Non-pigmented ciliary epithelial cell (primary cell): Measurements from ENCODE around the gene MAP3K8.
A peak's percentile ranks its signal among the peaks of the same experiment; 100 is the strongest.
"Not testable (repeated sequence)": the region's sequence is repeated elsewhere in the genome, so short reads cannot be mapped to it uniquely, and the experiment has no call there.

Experiments
- DNase-seq: peaks from one replicate; pipeline ENCODE4 v3.0.0-alpha.2; 2010; ENCODE audit warnings: low read depth

Gene MAP3K8

DNA sequence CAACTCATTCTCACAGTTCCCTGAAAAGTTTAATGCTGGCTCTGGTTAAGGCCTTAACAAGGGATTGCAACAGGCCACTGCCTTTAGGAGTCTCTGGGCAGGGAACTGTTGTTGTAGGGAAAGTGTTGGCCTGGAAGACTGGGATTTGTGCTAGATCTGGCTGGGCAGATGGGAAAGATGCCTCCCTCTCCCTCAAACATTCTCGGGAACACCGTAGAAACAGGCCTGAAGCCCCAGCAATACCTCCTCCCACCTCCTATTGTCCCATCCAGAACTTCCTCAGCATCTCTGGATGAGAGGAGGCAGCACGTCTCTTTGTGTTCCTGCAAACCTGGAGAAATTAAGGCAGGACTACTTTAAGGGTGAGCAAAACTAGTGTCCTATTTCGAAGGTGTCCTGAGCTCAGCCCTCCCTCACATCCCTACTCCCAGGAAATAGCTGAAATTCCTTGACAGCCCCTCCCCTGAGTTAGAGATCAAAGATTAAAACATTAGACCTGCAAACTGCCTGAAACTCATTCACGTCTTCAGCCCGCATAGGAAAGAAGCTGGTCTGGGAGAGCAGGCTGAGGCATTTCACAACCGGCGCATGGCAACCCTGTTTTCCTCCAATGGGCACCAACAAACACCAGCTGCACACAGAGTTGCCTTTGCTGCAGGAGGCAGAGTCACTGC is 10.9 kb upstream of the MAP3K8 start:
- no peak for DNase-seq

- DNase-seq: not testable (repeated sequence)
Observed at GRCh38 chr10:30423655-30424275, 10.2 kb upstream of the MAP3K8 start.

- DNase-seq: no peak
Observed at GRCh38 chr10:30425336-30426075, 8.5 kb upstream of the MAP3K8 start.

DNA sequence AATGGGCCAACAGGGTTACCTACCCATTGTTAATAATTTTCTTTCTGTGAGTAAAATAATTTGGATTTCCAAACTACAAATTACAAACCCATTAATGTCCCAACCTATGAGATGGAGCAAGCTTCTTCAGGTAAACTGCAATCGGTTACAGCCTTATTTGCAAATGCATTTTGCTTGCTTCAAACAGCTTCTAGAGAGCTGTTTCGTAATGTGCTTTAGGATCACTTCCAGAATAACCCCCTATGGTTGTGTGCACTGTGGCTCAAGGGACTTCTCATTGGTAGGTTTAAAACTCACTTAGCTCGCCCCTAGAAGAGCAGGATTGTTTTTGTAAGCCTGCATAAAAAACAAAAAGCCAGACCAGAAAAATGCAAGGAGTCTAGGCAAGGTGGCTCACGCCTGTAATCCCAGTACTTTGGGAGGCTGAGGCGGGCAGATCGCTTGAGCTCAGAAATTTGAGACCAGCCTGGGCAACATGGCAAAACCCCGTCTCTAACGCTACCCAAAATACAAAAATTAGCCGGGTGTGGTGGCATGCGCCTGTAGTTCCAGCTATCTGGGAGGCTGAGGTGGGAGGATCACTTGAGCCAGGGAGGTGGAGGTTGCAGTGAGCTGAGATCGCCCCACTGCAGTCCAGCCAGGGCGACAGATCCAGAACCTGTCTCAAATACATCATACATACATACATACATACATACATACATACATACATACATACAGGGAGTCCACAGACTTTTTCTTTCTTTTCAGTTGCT is 3.3 kb upstream of the MAP3K8 start:
- DNase-seq: no peak

GRCh38 chr10:30431435-30431911 is 2.5 kb upstream of the MAP3K8 start:
- DNase-seq: no peak

- DNase-seq: no peak
Observed at GRCh38 chr10:30432622-30433305, 1.2 kb upstream of the MAP3K8 start.

DNA sequence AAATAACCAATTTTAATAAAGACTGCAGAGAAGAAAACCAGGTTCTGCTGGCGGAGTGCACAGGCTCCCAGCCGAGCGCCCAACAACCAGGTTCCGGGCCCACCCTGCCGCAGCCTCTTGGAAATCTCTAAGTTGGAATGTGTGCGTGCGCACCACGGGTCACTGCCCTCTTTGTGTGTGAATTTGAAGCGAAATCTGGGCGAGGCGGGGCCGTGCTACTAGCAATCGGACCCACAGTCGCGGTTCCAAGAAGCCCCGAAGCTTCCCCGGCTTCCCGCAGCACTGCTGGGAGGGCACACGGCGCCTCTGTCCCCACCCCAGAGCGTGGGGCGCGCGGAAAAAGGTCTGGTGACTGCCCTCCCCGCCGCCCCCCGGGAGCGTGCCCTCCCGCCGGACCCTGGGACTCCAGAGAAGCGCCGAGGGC is 666 bp upstream of the MAP3K8 start:
- no peak for DNase-seq

DNA sequence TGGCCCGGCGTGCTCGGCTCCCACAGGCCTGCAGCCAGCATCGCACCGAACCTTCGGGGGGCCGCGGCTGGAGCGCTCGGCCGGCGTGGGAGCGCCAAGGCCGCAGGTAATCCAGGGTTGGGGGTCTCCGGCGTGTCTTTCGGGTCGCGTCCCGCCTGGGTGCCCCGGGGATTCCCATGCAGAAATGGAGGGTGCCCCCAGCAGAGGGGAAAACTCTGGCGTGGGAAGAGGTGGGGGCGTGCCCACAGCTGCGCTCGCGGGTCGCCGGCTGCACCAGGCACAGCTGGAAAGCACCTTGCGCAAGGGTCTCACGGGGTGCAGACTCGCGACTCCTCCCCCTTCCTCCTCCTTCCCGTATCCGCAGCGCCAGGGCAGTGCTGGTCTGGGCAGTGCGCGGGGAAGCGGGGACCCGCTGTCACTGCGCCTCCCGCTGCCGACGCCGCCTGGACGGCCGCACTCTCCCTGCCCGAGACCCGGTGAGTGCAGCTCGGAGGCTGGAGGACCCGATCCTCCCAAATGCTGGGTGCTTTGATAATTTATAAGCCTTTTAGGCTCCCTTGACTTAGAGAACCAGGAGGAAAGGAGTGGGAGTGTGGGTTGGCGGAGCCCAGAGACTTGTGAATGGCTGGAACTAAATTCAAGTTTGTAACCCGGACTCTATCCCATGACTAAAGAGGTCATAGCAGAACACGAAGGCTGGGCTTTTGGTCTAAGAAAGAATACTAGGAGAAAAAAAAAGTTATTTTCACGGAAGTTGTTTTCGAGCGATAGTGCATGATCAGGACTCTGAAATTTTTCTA is 489 bp downstream of the MAP3K8 start:
- DNase-seq: no peak

DNA sequence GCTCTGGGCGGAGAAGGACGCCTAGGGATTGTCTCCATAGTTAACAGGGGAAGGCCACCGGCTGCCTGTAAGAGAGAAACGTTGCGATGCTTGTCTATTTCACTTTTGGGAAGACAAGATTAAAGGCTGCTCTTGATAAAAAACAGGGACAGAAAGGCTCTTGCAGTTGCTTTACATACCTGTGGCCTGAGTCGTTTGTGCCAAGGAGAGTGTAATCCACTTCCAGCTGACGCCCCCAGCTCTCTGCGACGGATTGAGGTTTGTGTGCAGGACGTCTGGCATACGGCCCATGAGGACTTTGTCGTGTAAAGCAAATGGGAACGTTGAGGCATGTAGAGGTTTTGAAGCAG is 1.1 kb downstream of the MAP3K8 start:
- no peak for DNase-seq

DNA sequence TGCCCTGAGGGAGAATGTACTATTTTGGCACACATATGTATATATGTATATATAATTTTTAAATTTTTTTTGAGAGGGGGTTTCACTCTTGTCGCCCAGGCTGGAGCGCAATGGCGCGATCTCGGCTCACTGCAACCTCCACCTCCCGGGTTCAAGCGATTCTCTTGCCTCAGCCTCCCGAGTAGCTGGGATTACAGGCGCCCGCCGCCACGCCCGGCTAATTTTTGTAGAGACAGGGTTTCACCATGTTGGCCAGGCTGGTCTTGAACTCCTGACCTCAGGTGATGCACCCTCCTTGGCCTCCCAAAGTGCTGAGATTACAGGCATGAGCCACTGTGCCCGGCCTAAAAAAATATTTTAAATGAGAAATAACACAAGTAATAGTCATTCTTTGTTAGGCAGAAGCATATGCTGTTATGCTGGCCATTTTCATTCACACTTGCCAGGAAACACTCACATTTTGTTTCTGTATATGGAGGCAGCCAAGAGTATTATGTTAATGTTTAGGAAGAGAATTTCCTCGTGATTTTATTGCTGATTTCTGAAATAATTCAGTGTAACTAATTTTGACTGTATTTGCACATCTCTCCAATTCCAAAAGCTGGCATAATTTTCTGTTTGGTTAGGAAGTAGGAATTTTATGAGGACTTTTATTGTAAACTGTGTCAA is 1.6 kb downstream of the MAP3K8 start:
- not testable (repeated sequence) for DNase-seq

DNA sequence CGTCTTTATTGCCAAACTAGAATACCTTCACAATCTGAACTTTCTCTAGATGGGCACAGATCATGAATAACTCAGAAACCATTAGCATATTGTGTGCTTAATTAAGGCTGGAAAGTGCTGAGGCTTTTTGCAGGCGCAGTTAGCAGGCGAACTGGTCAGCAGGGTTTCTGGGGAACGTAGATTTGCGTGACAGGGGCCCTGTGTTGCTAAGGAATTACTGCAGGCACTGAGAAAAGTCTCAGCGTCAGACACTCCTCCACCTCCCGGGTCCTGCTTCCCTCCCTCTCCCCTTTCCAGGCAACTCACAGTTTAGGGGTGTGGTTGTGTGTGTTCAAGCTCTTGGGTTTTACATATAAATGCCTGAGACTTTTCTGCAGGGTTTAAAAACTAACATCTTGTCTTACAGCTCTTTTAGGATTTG is 2.2 kb downstream of the MAP3K8 start:
- DNase-seq: no peak

- no peak for DNase-seq
Observed at GRCh38 chr10:30436671-30437030, 2.7 kb downstream of the MAP3K8 start.

- no peak for DNase-seq
Observed at GRCh38 chr10:30437031-30437841, 3.3 kb downstream of the MAP3K8 start.

DNA sequence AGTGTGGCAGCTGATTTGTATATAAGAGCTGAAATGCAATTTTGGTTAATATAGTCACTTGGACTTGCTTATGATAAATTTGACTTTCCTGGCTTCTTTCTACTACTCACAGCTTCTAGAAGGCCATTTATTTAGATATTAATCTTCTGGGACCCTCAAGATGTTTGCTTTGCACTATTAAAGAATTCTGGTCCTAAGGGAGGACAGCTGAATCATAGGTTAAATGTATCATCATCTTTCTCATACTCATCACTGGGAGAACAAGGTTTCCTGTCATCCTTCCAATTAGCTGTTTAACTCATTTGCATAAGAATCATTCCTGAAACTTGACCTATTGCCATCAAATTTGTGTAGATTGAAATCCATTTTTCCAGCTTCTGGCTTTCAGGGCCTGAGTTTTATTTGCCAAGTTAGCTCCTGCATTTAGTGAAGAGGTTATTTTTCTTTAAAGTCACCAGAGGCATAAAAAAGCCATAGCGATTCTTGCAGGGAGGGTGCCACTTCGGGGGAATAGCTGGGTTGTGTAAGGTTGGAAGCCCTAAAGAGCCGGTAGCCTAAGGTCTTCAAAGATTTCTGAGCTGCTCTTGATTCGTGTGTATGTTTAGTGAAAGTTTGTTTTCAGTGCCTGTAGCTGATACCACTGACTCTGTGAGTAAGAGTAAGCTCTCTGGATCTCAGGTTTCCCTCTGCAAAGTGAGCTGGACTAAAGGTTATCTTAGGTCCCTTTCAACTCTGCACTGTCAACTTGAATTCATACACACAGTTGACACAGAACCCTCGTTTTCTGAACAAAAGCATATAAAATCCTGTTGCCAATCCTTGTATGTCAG is 4.3 kb downstream of the MAP3K8 start:
- DNase-seq: no peak

- DNase-seq: no peak
Observed at GRCh38 chr10:30439931-30440330, 5.9 kb downstream of the MAP3K8 start.

DNA sequence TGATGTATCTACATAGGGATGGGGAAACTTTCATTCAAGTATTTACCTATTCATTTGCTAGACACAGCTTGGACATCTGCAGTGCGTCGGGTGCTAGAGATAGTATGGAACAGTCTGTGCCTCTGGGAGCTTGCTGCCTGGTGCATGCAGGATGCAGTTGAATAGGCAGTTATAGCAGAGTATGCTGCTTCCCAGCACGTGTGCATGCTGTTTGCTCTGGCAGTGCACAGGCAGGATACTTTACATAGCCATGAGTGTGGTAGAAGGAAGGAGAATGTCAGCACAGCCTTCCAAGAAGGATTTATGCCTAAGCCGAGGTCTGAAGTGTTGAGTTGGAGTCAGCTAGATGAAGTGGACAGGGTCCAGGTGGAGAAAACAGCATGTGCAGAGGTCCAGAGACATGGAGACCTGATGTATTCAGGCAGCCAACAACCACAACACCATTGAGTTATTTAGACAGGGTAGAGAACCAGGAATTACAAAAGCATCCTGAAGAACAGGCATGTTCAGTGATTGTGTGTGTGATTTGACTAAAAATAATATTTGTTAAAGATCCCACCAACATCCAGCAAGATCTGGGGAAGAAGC is 8.1 kb downstream of the MAP3K8 start:
- no peak for DNase-seq

- no peak for DNase-seq
Observed at GRCh38 chr10:30443049-30443448, 9.1 kb downstream of the MAP3K8 start.

- DNase-seq: peak; percentile 88
Observed at GRCh38 chr10:30445711-30446110, 11.7 kb downstream of the MAP3K8 start.
